ENCODE measurements around the gene PES1. TPM values are rescaled to one million over a fixed set of nuclear protein-coding genes. Genes with fewer than 3 reads are reported as not detected.
A peak's percentile ranks its signal among the peaks of the same experiment; 100 is the strongest.

The PES1 gene
- total RNA-seq, 1 donor from 2014 or later, result 46.5 TPM

GRCh38 chr22:30605449-30606110 is 13.9 kb upstream of the PES1 start:
- Histone ChIP-seq H3K27me3 (no peaks in the 10 kb centered on the region), H3K27ac (peak overlapping the region; percentile 83), H3K4me3 (peak overlapping the region; percentile 75), H3K36me3 (no peaks in the 10 kb centered on the region), H3K9me3 (no peaks in the 10 kb centered on the region), H3K4me1 (peaks cover 37% of the 10 kb centered on the region)
- ATAC-seq, result peak; percentile 67
- no peak for DNase-seq
- TF ChIP-seq, protein P1, sequence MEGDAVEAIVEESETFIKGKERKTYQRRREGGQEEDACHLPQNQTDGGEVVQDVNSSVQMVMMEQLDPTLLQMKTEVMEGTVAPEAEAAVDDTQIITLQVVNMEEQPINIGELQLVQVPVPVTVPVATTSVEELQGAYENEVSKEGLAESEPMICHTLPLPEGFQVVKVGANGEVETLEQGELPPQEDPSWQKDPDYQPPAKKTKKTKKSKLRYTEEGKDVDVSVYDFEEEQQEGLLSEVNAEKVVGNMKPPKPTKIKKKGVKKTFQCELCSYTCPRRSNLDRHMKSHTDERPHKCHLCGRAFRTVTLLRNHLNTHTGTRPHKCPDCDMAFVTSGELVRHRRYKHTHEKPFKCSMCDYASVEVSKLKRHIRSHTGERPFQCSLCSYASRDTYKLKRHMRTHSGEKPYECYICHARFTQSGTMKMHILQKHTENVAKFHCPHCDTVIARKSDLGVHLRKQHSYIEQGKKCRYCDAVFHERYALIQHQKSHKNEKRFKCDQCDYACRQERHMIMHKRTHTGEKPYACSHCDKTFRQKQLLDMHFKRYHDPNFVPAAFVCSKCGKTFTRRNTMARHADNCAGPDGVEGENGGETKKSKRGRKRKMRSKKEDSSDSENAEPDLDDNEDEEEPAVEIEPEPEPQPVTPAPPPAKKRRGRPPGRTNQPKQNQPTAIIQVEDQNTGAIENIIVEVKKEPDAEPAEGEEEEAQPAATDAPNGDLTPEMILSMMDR (IDR thresholded peaks at IDR 0.05), result peak; percentile 80
- intact Hi-C loops (cut with DNase I), result no loop called here

- Histone ChIP-seq H3K27me3 (no peaks in the 10 kb centered on the region), H3K27ac (no peak overlapping the region), H3K9me3 (no peaks in the 10 kb centered on the region), H3K4me3 (no peak overlapping the region), H3K4me1 (peaks cover 33% of the 10 kb centered on the region), H3K36me3 (no peaks in the 10 kb centered on the region)
- no peak for ATAC-seq
- intact Hi-C loops (cut with DNase I), result no loop called here
- TF ChIP-seq, protein P1 (IDR thresholded peaks at IDR 0.05), result no peak
- DNase-seq, result no peak
Observed at GRCh38 chr22:30604723-30605122, 13.0 kb upstream of the PES1 start.

GRCh38 chr22:30603801-30604200 is 12.1 kb upstream of the PES1 start:
- DNase-seq (no peak), ATAC-seq (no peak)
- no peaks in the 10 kb centered on the region for H3K9me3 ChIP-seq
- no peaks in the 10 kb centered on the region for H3K36me3 ChIP-seq
- TF ChIP-seq, protein P1 (IDR thresholded peaks at IDR 0.05), result no peak
- no peak overlapping the region for H3K4me3 ChIP-seq
- H3K27ac ChIP-seq, result no peak overlapping the region
- H3K27me3 ChIP-seq, result no peaks in the 10 kb centered on the region
- intact Hi-C loops (cut with DNase I), result no loop called here
- H3K4me1 ChIP-seq, result peaks cover 26% of the 10 kb centered on the region

DNA sequence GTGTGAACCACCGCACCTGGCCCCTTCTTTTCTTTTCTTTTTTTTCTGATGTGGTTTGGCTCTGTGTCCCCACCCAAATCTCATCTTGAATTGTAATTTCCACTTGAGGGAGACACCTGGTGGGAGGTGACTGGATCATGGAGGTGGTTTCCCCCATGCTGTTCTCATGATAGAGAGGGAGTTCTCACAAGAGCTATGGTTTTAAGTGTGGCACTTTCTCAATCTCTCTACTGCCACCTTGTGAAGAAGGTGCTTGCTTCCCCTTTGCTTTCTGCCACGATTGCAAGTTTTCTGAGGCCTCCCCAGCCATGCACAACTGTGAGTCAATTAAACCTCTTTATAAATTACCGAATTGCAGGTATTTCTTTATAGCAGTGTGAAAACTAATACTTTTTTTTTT is 10.3 kb upstream of the PES1 start:
- no peak overlapping the region for H3K4me3 ChIP-seq
- H3K27ac ChIP-seq, result no peak overlapping the region
- DNase-seq, result no peak
- H3K4me1 ChIP-seq, result peaks cover 9% of the 10 kb centered on the region
- H3K36me3 ChIP-seq, result no peaks in the 10 kb centered on the region
- H3K27me3 ChIP-seq, result no peaks in the 10 kb centered on the region
- intact Hi-C loops (cut with DNase I), result no loop called here
- no peaks in the 10 kb centered on the region for H3K9me3 ChIP-seq
- ATAC-seq, result no peak
- TF ChIP-seq, protein P1 (IDR thresholded peaks at IDR 0.05), result peak; percentile 30

- TF ChIP-seq, protein P1 (IDR thresholded peaks at IDR 0.05), result no peak
- Histone ChIP-seq H3K9me3 (no peaks in the 10 kb centered on the region), H3K4me3 (no peak overlapping the region), H3K4me1 (peaks cover 9% of the 10 kb centered on the region), H3K27me3 (no peaks in the 10 kb centered on the region), H3K36me3 (no peaks in the 10 kb centered on the region), H3K27ac (no peak overlapping the region)
- DNase-seq, result no peak
- ATAC-seq, result no peak
- intact Hi-C loops (cut with DNase I), result no loop called here
Observed at GRCh38 chr22:30601464-30601863, 9.8 kb upstream of the PES1 start.

- no peaks in the 10 kb centered on the region for H3K27me3 ChIP-seq
- no peaks in the 10 kb centered on the region for H3K9me3 ChIP-seq
- DNase-seq (no peak), ATAC-seq (no peak)
- H3K4me3 ChIP-seq, result no peak overlapping the region
- intact Hi-C loops (cut with DNase I), result no loop called here
- H3K36me3 ChIP-seq, result no peaks in the 10 kb centered on the region
- TF ChIP-seq, protein P1 (IDR thresholded peaks at IDR 0.05), result no peak
- no peak overlapping the region for H3K27ac ChIP-seq
- H3K4me1 ChIP-seq, result peaks cover 4% of the 10 kb centered on the region
Observed at GRCh38 chr22:30600921-30601320, 9.2 kb upstream of the PES1 start.
